ENCODE measurements around the gene PUM2. TPM values are rescaled to one million over a fixed set of nuclear protein-coding genes. Genes with fewer than 3 reads are reported as not detected.

PUM2 gene
- polyA plus RNA-seq (2011; rRNA removed) (39.7 and 51.1 TPM in 2 replicates), polyA minus RNA-seq (2011; rRNA and poly(A)+ RNA removed) (86.4 and 116 TPM in 2 replicates)

- no peaks in the 10 kb centered on the region for H3K27me3 ChIP-seq (ENCODE audit: control insufficient read depth, insufficient read depth, low read length)
- ChIA-PET CTCF (no interaction called here), POLR2A (no interaction called here)
- H3K4me3 ChIP-seq (ENCODE audit: low read depth, low read length) = peak within 1 kb of the TSS; percentile 99
- H3K36me3 ChIP-seq (ENCODE audit: control insufficient read depth, insufficient read depth, low read length) = no peaks in the 10 kb centered on the region
- peak; percentile 81 for DNase-seq (ENCODE audit: low read depth)
- no peak for TF ChIP-seq CTCF (IDR thresholded peaks at IDR 0.05; ENCODE audit: insufficient read depth, low read depth, low read length)
Observed at GRCh38 chr2:20350753-20351554, at the start of gene PUM2. TSS of gene PUM2 (minus strand) at chr2:20350844. CDS start at chr2:20327360, 23,484 bp downstream.

- no peak for DNase-seq (ENCODE audit: low read depth)
- Histone ChIP-seq H3K4me3 (ENCODE audit: low read depth, low read length) (no peak overlapping the region), H3K36me3 (ENCODE audit: control insufficient read depth, insufficient read depth, low read length) (no peaks in the 10 kb centered on the region), H3K27me3 (ENCODE audit: control insufficient read depth, insufficient read depth, low read length) (peaks cover 3% of the 10 kb centered on the region)
- CTCF ChIA-PET = interaction anchor here (0.7 to 6.7 kb wide), 8 partner anchors 10 to 251 kb away, joined by 3 to 53 read pairs (median 3); no protein-coding TSS in a partner anchor
- no peak for TF ChIP-seq CTCF (IDR thresholded peaks at IDR 0.05; ENCODE audit: insufficient read depth, low read depth, low read length)
- POLR2A ChIA-PET = no interaction called here
Observed at GRCh38 chr2:20400306-20400705, 49.7 kb upstream of the PUM2 start.

- Histone ChIP-seq H3K36me3 (ENCODE audit: control insufficient read depth, insufficient read depth, low read length) (no peaks in the 10 kb centered on the region), H3K27me3 (ENCODE audit: control insufficient read depth, insufficient read depth, low read length) (peaks cover 5% of the 10 kb centered on the region), H3K4me3 (ENCODE audit: low read depth, low read length) (no peak overlapping the region)
- ChIA-PET POLR2A (interaction anchor here (0.5 to 0.6 kb wide), 2 partner anchors 15 to 16 kb away, joined by 6 to 7 read pairs; no protein-coding TSS in a partner anchor), CTCF (interaction anchor here (1.1 to 6.7 kb wide), 4 partner anchors 11 to 243 kb away, joined by 3 to 53 read pairs (median 16); no protein-coding TSS in a partner anchor)
- DNase-seq (ENCODE audit: low read depth) = no peak
- no peak for TF ChIP-seq CTCF (IDR thresholded peaks at IDR 0.05; ENCODE audit: insufficient read depth, low read depth, low read length)
Observed at GRCh38 chr2:20398956-20399567, 48.4 kb upstream of the PUM2 start.

GRCh38 chr2:20397811-20398447, 47.3 kb upstream of the PUM2 start:
- Histone ChIP-seq H3K36me3 (ENCODE audit: control insufficient read depth, insufficient read depth, low read length) (no peaks in the 10 kb centered on the region), H3K27me3 (ENCODE audit: control insufficient read depth, insufficient read depth, low read length) (peaks cover 4% of the 10 kb centered on the region), H3K4me3 (ENCODE audit: low read depth, low read length) (no peak overlapping the region)
- ChIA-PET POLR2A (interaction anchor here (0.6 kb wide), 1 partner anchor 29 kb away, joined by 3 read pairs; no protein-coding TSS in a partner anchor), CTCF (interaction anchor here (2.7 to 6.7 kb wide), 3 partner anchors 13 to 244 kb away, joined by 11 to 53 read pairs (median 25); no protein-coding TSS in a partner anchor)
- no peak for DNase-seq (ENCODE audit: low read depth)
- no peak for TF ChIP-seq CTCF (IDR thresholded peaks at IDR 0.05; ENCODE audit: insufficient read depth, low read depth, low read length)
